K562 (cell line): ENCODE measurements around the gene GLMN. TPM values are rescaled to one million over a fixed set of nuclear protein-coding genes. Genes with fewer than 3 reads are reported as not detected.

Experiments used
- ATAC-seq: fragments of 200-7000 bp; cut with Tn5 transposase; 3 replicates; pipeline ENCODE4 v1.9.1; 2020; ENCODE audit warnings: moderate library complexity
- BruUV-seq: library from RNA; stranded (reverse); fragments of 400-500 nt; replicated peaks from 2 replicates; lab custom pipeline; 2021; lab: Mats Ljungman, UMichigan
- CTCF ChIA-PET: fragments of 300-600 bp; formaldehyde crosslinking; extraction: SDS; loops from one replicate; lab custom pipeline; 2021; ENCODE audit warnings: low intra/inter-chr PET ratio; lab: Yijun Ruan, JAX
- POLR2A ChIA-PET: fragments of 300-600, 350-650 bp; sonication (Branson Sonifier 250); formaldehyde crosslinking; extraction: SDS; loops from one replicate; lab custom pipeline; 2021; ENCODE audit warnings: antibody characterized with exemption, inconsistent platforms; lab: Yijun Ruan, JAX
- DNase-seq, 4 experiments: peaks; one replicate each; pipeline versions ENCODE4 v3.0.0 to v3.0.0-alpha.2; 2011 to 2018; ENCODE audit warnings: low spot score in 3 of 4, mixed read lengths in 3 of 4; ENCODE audit errors: extremely low read depth in 1 of 4
- FAIRE-seq: peaks from 2 replicates; lab custom pipeline; 2011; peaks lifted over from hg19 to GRCh38; lab: Jason Lieb, UNC
- H2AFZ ChIP-seq: 2 replicates; pipeline ENCODE4 v1.6.0; 2011; ENCODE audit warnings: low read depth, low read length, control low read depth, inconsistent platforms
- H3K27ac ChIP-seq: fragments of 200-600 bp; 3 replicates; pipeline ENCODE4 v1.8.0; 2011; ENCODE audit warnings: low read depth, mild to moderate bottlenecking, control low read depth, inconsistent platforms, low read length, moderate library complexity, mixed read lengths; ENCODE audit errors: extremely low read depth
- H3K27me3 ChIP-seq, 2 experiments: fragments of 300-600 bp in 1 of 2; 2 replicates in 1 of 2; 3 replicates in 1 of 2; pipeline versions ENCODE4 v1.6.0 to v1.8.0; 2011; ENCODE audit warnings: inconsistent platforms in 2 of 2, low read length in 2 of 2, mild to moderate bottlenecking in 1 of 2, mixed read lengths in 1 of 2, moderate library complexity in 1 of 2; ENCODE audit not compliant: control insufficient read depth in 2 of 2, insufficient read depth in 2 of 2
- H3K36me3 ChIP-seq: fragments of 300-600 bp; 3 replicates; pipeline ENCODE4 v1.8.0; 2011; ENCODE audit warnings: mild to moderate bottlenecking, low read length, inconsistent platforms; ENCODE audit not compliant: control insufficient read depth, insufficient read depth
- H3K4me1 ChIP-seq, 2 experiments: fragments of 200-600 bp in 1 of 2; replicated peaks in 1 of 2; 2 replicates in 1 of 2; 3 replicates in 1 of 2; pipeline versions ENCODE4 v1.5.1 to v1.8.0; 2011; ENCODE audit warnings: inconsistent platforms in 2 of 2, low read length in 2 of 2, mild to moderate bottlenecking in 1 of 2, mixed read lengths in 1 of 2, moderate library complexity in 1 of 2; ENCODE audit not compliant: control insufficient read depth in 2 of 2, insufficient read depth in 2 of 2
- H3K4me2 ChIP-seq: 2 replicates; pipeline ENCODE4 v1.6.1; 2011; ENCODE audit warnings: low read length, control low read depth, inconsistent platforms, mixed read lengths; ENCODE audit not compliant: insufficient read depth
- H3K4me3 ChIP-seq: fragments of 200-600 bp; sonication (generic), shearing (Covaris generic); 2 replicates; pipeline ENCODE4 v1.5.1; 2016; ENCODE audit warnings: control low read depth, inconsistent platforms
- H3K79me2 ChIP-seq: fragments of 200-600 bp; 3 replicates; pipeline ENCODE4 v1.8.0; 2011; ENCODE audit warnings: low read length, inconsistent platforms; ENCODE audit not compliant: control insufficient read depth, insufficient read depth
- H3K9ac ChIP-seq, 2 experiments: 2 replicates each; pipeline versions ENCODE4 v1.6.0 to v1.6.1; 2011; ENCODE audit warnings: low read depth in 2 of 2, low read length in 2 of 2, control low read depth in 1 of 2, inconsistent platforms in 1 of 2, mild to moderate bottlenecking in 1 of 2, mixed read lengths in 1 of 2; ENCODE audit not compliant: insufficient read depth in 1 of 2
- H3K9me1 ChIP-seq: one replicate; pipeline ENCODE4 v1.6.0; 2011; ENCODE audit warnings: inconsistent platforms, mild to moderate bottlenecking, low read length, moderate library complexity; ENCODE audit not compliant: control insufficient read depth, insufficient read depth
- H3K9me3 ChIP-seq: replicated peaks from 2 replicates; pipeline ENCODE4 v1.5.1; 2011; ENCODE audit warnings: low read depth, low read length, inconsistent platforms; ENCODE audit not compliant: control insufficient read depth, insufficient read depth
- H4K20me1 ChIP-seq: replicated peaks from 2 replicates; pipeline ENCODE4 v1.6.1; 2011; ENCODE audit warnings: low read length, inconsistent platforms, mixed read lengths; ENCODE audit not compliant: control insufficient read depth, insufficient read depth
- CBX3 ChIP-seq, 2 experiments: IDR thresholded peaks; 1 replicate in 1 of 2; 2 replicates in 1 of 2; pipeline ENCODE4 v1.6.1; 2012; ENCODE audit warnings: inconsistent platforms in 2 of 2, low read length in 2 of 2, borderline replicate concordance in 1 of 2, control low read depth in 1 of 2
- CEBPG ChIP-seq, 3 experiments: fragments of 200-800 bp in 1 of 3; sonication (Bioruptor generic) in 1 of 3; sonication (generic) in 1 of 3; formaldehyde crosslinking in 1 of 3; IDR thresholded peaks in 2 of 3; conservative IDR thresholded peaks in 1 of 3; 2 replicates each; pipeline versions ENCODE4 v1.6.1 to v1.8.0; 2016 to 2022; ENCODE audit warnings: missing compliant biosample characterization in 2 of 3, missing genetic modification characterization in 2 of 3, mild to moderate bottlenecking in 1 of 3, missing genetic modification reagents in 1 of 3
- HDAC2 ChIP-seq: fragments of 450-650 bp; IDR thresholded peaks from 2 replicates; pipeline ENCODE4 v1.6.1; 2016; ENCODE audit warnings: mild to moderate bottlenecking
- WGBS: fragments of 100-300 bp; shearing (Covaris generic); methylation state at CpG from one replicate; pipeline ENCODE4 v1.1.6; 2016; ENCODE audit warnings: low coverage, mixed read lengths; ENCODE audit not compliant: insufficient coverage; ENCODE audit errors: missing lambda C conversion rate; 5-methylcytosine and 5-hydroxymethylcytosine counted together
- in situ Hi-C: fragments of 300-500 bp; cut with MboI; formaldehyde crosslinking; loops from 4 replicates; pipeline ENCODE4 v1.15.0; 2018; ENCODE audit warnings: inconsistent platforms, mixed read lengths
- intact Hi-C: fragments of 100-400 bp; cut with micrococcal nuclease; formaldehyde crosslinking; loops from 2 replicates; pipeline ENCODE4 v1.14.2; 2022
- polyA plus RNA-seq, 8 experiments: library from polyadenylated mRNA; depleted of rRNA in 4 of 8; stranded (reverse) in 5 of 8; unstranded in 3 of 8; fragments of >200 nt; fragmentation: Nextera tagmentation in 2 of 8; fragmentation: Illumina TruSeq in 1 of 8; extraction: Ambion mirVana in 2 of 8; extraction: Trizol in 1 of 8; gene quantifications; 2 replicates each; pipeline versions ENCODE4 v1.2.1 to v1.2.3, GENCODE V29; 2011 to 2014; ENCODE audit warnings: inconsistent platforms in 1 of 8, missing spikeins in 1 of 8
- total RNA-seq, 7 experiments: library from RNA; depleted of rRNA in 6 of 7; stranded (reverse); fragments of >200 nt in 6 of 7; fragmentation: Illumina TruSeq in 2 of 7; extraction: Trizol in 2 of 7; gene quantifications; 2 replicates each; pipeline versions ENCODE4 v1.2.1 to v1.2.3, GENCODE V29; 2011 to 2021; ENCODE audit warnings: low replicate concordance in 1 of 7
- TF ChIP-seq, protein P1 (sequence below), 2 experiments: fragments of 450-650 bp in 1 of 2; sonication (generic) in 1 of 2; formaldehyde crosslinking; conservative IDR thresholded peaks; 2 replicates each; pipeline versions ENCODE4 v1.4.0 to v1.8.1; 2020 to 2022; ENCODE audit warnings: mild to moderate bottlenecking in 1 of 2, missing genetic modification reagents in 1 of 2
- TF ChIP-seq, protein P2 (sequence below), 2 experiments: fragments of 250-450 bp in 1 of 2; fragments of 450-650 bp in 1 of 2; sonication (Bioruptor Pico) in 1 of 2; IDR thresholded peaks; 2 replicates each; pipeline versions ENCODE4 v1.6.1 to v1.8.0; 2016 to 2021; ENCODE audit warnings: mild to moderate bottlenecking in 2 of 2, moderate library complexity in 2 of 2, missing compliant biosample characterization in 1 of 2, missing genetic modification characterization in 1 of 2
- TF ChIP-seq, protein P3 (sequence below): fragments of 450-650 bp; IDR thresholded peaks from 2 replicates; pipeline ENCODE4 v1.7.1; 2018; ENCODE audit warnings: mild to moderate bottlenecking, low read depth; ENCODE audit not compliant: partially characterized antibody

GLMN gene
- total and polyA plus RNA-seq, 9 of the 15 experiments (the other 6 are each of a cell fraction or from before 2014, with no cell fraction given), result 13.0 to 24.8 (median 19.0) TPM

DNA sequence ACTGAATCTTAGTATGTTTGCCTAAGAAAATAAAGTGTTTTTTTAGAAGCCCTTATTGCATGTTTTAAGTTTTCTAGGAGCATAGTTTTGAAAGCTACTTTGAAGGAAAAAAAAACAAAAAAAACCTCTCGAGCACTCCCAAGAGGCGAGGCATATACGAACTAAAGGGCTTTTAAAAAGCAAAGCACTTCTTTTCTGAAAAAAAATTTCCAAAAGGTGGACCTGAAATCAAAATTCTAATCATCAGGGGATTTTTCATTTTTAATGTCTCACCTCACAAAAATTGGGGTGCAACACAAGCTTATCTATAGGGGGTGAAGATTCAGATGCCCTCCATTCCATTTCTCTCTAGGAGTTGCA lies 594 bp downstream of the GLMN start:
- Histone ChIP-seq H3K79me2 (peaks cover 35% of the 10 kb centered on the region), H3K9ac (peak overlapping the region; percentile 86 to 99), H3K36me3 (peaks cover 39% of the 10 kb centered on the region), H3K4me3 (peak overlapping the region; percentile 85), H3K4me1 (peaks cover 3 to 5% of the 10 kb centered on the region in 2 experiments; a peak in 3 of 5 replicates)
- 0% methylated on average over 3 of the region's 3 CpGs for WGBS
- intact Hi-C loops, result loop anchor here (10.0 kb wide), 2 partner anchors 773 to 893 kb away; partner anchors contain the start of gene HFM1
- no peak for TF ChIP-seq CEBPG (CRISPR knock-in tag; IDR thresholded peaks at IDR 0.05)
- TF ChIP-seq CEBPG (tag; conservative IDR thresholded peaks at IDR 0.05 in 1 of 2, IDR thresholded peaks at IDR 0.05 in 1 of 2), result no peak
- 0 out of 2 replicates have a peak, but pooled peaks have one; percentile 31 for TF ChIP-seq HDAC2
- TF ChIP-seq, all 486 proteins: peak for 1
- no peaks in the 10 kb centered on the region for H3K9me1 ChIP-seq
- H2AFZ ChIP-seq, result peak overlapping the region; percentile 99
- DNase-seq, result no peak
- ATAC-seq, result no peak
- H4K20me1 ChIP-seq, result no peaks in the 10 kb centered on the region
- no peaks in the 10 kb centered on the region for H3K27me3 ChIP-seq
- in situ Hi-C loops, result no loop called here
- H3K9me3 ChIP-seq, result no peaks in the 10 kb centered on the region
- BruUV-seq, result no TSS peak
- peak overlapping the region; percentile 96 for H3K27ac ChIP-seq
- peak overlapping the region; percentile 94 for H3K4me2 ChIP-seq
- FAIRE-seq, result no peak
- ChIA-PET POLR2A (interaction anchor here (0.6 to 1.5 kb wide), 3 partner anchors 10 to 1176 kb away, joined by 3 to 5 read pairs (median 4); no protein-coding TSS in a partner anchor), CTCF (no interaction called here)

DNA sequence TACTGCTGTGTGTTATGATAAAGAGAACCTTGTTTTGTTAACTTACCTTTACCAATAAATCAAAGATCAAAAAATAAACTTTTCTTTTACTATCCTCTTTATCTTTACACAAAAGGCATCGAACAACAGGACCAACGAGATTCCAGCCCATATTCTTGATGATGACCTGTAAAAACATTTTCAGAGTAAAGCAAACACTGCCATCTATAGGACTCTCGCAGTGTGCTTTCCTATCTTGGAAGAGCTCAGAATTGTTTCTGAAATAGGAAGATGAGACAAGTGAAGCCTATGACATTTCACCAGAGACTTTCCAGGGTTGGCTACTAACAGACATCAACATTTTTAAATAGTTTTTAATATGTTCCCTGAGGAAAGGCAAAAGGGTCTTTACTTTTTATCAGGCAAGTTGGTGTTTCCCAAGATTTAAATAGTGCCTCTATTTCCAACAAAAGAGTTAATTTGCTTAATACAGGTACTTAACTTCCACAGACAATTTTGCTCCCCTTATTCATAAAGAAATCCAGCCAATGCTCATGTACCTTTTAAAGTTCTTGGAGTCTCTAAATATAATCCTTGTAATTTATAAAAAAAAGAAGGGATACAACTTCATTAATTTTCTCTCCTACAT lies 7.3 kb downstream of the GLMN start:
- in situ Hi-C loops, result loop anchor here (5.0 kb wide), 1 partner anchor 779 kb away; no protein-coding TSS in a partner anchor
- intact Hi-C loops, result loop anchor here (2.0 to 10.0 kb wide), 4 partner anchors 295 to 887 kb away; partner anchors contain the start of gene HFM1
- ChIA-PET POLR2A (interaction anchor here (0.5 to 1.0 kb wide), 3 partner anchors 11 to 317 kb away, joined by 3 to 5 read pairs (median 4); no protein-coding TSS in a partner anchor), CTCF (interaction anchor here (0.6 to 1.9 kb wide), 5 partner anchors 294 to 1125 kb away, joined by 3 to 8 read pairs (median 4); no protein-coding TSS in a partner anchor)
- H3K4me1 ChIP-seq, result no peaks in the 10 kb centered on the region
- 47% methylated on average over 3 of the region's 3 CpGs for WGBS
- no peaks in the 10 kb centered on the region for H3K27me3 ChIP-seq
- H3K9me3 ChIP-seq, result no peaks in the 10 kb centered on the region
- H4K20me1 ChIP-seq, result no peaks in the 10 kb centered on the region
- H3K27ac ChIP-seq, result no peak overlapping the region
- no peaks in the 10 kb centered on the region for H3K79me2 ChIP-seq
- FAIRE-seq (peak; percentile 58), ATAC-seq (peak; percentile 93), DNase-seq (peak; percentile 22 to 56 (median 30))
- H3K9ac ChIP-seq, result no peak overlapping the region
- no peak overlapping the region for H3K4me3 ChIP-seq
- no peak overlapping the region for H2AFZ ChIP-seq
- peaks cover 54% of the 10 kb centered on the region for H3K36me3 ChIP-seq
- H3K9me1 ChIP-seq, result no peaks in the 10 kb centered on the region
- BruUV-seq, result no TSS peak
- no peak overlapping the region for H3K4me2 ChIP-seq
- no peak for TF ChIP-seq CBX3 (IDR thresholded peaks at IDR 0.05; ENCODE audit: borderline replicate concordance in 1 of 2, low read length in 2 of 2)
- TF ChIP-seq, protein P1, sequence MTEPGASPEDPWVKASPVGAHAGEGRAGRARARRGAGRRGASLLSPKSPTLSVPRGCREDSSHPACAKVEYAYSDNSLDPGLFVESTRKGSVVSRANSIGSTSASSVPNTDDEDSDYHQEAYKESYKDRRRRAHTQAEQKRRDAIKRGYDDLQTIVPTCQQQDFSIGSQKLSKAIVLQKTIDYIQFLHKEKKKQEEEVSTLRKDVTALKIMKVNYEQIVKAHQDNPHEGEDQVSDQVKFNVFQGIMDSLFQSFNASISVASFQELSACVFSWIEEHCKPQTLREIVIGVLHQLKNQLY (CRISPR knock-in tag; conservative IDR thresholded peaks at IDR 0.05), result no peak
- TF ChIP-seq, protein P2, sequence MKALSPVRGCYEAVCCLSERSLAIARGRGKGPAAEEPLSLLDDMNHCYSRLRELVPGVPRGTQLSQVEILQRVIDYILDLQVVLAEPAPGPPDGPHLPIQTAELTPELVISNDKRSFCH (CRISPR knock-in tag; IDR thresholded peaks at IDR 0.05), result no peak
- TF ChIP-seq, protein P2 (tag; IDR thresholded peaks at IDR 0.05), result no peak
- TF ChIP-seq, protein P3, sequence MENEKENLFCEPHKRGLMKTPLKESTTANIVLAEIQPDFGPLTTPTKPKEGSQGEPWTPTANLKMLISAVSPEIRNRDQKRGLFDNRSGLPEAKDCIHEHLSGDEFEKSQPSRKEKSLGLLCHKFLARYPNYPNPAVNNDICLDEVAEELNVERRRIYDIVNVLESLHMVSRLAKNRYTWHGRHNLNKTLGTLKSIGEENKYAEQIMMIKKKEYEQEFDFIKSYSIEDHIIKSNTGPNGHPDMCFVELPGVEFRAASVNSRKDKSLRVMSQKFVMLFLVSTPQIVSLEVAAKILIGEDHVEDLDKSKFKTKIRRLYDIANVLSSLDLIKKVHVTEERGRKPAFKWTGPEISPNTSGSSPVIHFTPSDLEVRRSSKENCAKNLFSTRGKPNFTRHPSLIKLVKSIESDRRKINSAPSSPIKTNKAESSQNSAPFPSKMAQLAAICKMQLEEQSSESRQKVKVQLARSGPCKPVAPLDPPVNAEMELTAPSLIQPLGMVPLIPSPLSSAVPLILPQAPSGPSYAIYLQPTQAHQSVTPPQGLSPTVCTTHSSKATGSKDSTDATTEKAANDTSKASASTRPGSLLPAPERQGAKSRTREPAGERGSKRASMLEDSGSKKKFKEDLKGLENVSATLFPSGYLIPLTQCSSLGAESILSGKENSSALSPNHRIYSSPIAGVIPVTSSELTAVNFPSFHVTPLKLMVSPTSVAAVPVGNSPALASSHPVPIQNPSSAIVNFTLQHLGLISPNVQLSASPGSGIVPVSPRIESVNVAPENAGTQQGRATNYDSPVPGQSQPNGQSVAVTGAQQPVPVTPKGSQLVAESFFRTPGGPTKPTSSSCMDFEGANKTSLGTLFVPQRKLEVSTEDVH, result no peak
